GM18868 (cell line): ENCODE data around the gene NSG2.

Experiments used
- ATAC-seq: cut with Tn5 transposase; IDR thresholded peaks from one replicate; pipeline ENCODE4 v1.9.1; 2021; ENCODE audit warnings: mild to moderate bottlenecking, moderate library complexity; ENCODE audit not compliant: unreplicated experiment

NSG2 gene

DNA sequence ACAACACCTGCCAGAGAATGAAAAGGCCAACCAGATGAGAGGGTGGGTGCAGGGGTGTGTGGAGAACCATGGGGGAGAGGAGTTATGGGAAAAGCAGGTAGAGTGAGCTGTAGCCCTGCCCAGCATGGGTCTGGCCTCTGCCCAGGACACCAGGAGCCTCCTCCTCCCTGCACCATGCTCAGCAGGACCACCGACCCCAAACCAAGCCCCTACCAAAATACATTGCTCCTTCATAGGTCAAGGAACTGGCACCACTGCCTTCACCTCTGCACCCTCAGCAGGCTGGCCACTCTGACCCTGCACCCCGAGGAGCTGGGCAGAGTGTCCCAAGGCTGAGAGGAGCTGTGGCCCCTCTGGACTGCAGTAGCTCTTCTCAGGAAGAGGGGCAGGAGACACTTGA lies 102.0 kb downstream of the NSG2 start:
- no peak for ATAC-seq

DNA sequence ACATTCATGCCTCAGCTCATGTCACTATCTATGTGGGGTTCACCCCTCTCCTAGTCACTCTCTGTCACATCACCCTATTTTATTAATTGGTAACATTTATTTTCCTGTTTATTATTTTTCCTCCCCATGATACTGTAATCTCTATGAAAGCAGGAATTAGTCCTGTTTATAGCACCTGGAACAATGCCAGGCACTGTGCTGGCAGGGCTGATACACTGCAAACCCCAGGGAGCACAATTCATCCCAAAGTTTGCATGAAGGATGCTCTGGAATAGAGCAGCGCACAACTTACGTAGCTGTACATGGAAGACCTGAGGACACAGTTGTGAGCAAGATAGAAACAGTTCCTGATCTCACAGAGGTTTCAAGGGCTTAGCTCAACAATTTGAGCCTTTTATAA lies 103.2 kb downstream of the NSG2 start:
- no peak for ATAC-seq

GRCh38 chr5:174149426-174149825 lies 103.9 kb downstream of the NSG2 start:
- no peak for ATAC-seq

DNA sequence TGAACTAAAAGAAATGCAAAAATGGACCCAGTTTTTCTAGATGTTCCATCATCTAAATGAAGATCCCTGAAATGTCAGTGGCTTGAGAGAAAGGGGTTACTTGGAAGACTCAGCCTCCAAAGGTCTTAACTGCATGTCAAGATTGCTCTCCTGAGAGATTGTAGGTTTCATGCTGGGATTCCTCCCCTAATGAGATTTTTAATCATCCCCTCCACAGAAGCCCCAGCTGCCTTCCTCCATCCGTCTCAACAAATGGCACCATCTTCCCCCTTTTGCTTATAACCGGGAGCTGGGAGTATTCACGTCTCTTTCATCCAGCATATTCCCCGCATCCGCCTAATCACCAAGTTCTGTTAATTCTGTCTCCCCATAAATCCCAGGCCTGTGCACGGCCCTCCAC lies 104.5 kb downstream of the NSG2 start:
- no peak for ATAC-seq

DNA sequence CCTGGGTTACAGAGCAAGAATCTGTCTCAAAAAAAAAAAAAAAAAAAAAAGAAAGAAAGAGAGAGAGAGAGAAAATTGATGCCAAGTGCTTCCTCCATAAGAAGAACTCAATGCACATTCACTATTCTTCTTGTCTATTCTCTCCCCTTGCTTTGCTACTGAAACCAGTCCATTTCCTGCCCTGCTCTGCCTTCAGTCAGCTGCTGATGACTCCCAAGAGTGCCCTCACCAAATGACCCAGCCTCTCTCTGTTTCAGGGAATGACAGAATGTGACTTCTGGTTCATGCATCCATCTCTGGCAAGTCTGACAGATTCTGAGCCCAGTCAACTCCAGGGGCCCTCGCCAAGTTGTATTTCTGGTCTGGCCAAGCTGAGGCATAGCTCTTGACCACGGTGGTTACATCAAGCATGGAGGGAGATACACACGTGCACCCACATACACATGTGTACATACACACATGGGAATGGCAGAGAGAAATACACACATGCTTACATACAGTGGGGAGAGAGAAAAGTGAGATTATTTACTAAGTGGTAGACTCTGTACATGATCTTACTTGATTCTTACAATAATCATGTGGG lies 106.2 kb downstream of the NSG2 start:
- ATAC-seq, result no peak

GRCh38 chr5:174154559-174154958 lies 109.1 kb downstream of the NSG2 start:
- ATAC-seq, result no peak

DNA sequence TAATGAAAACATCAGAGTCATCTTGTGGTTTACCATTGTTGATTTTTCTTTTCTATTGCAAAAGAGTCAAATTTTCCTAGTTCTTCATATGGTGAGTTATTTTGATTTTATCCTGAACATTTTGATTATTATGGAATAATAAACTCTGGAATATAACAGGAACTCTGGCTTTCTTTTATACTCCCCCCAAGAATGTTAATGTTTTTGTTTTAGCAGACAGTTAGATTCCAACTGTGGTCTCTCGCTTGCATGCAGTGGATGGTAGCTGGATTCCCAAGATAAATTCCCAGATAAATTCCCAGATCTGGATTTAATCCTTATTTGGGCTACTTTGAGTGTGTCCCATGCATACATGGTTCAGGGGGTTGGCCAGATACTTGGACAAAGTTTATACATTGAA lies 109.8 kb downstream of the NSG2 start:
- ATAC-seq, result no peak

- ATAC-seq, result no peak
Observed at GRCh38 chr5:174155706-174156105, 110.2 kb downstream of the NSG2 start.

DNA sequence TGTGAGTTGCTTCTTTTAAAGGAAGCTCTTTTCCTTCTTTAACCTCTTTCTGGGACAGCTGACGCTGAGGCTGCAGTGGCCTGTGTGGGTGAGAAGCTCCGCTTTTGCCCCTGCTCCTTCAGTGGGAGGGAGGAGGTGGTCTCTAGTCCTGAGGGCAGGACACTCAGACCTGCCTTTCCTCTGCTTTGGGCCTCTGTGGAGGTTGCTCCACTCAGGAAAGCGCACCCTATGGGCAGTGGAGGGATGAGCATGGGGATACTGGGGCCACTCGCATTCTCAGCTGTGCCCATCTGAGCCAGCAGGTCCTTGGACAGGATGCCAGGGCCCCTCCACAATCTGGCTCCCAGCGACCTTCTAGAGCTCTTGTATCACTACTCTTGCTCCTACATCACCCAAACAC lies 111.5 kb downstream of the NSG2 start:
- no peak for ATAC-seq
